Osteocyte (in vitro differentiated cells): ENCODE data around the gene USP3. TPM values are rescaled to one million over a fixed set of nuclear protein-coding genes. Genes with fewer than 3 reads are reported as not detected.

Experiments used
- DNase-seq: peaks from one replicate; pipeline ENCODE4 v3.0.0; 2021; ENCODE audit warnings: mixed read lengths; ENCODE audit not compliant: unreplicated experiment; ENCODE audit errors: extremely low spot score
- H3K27ac Mint-ChIP-seq: one replicate; pipeline ENCODE4 v1.8.0; 2021; ENCODE audit warnings: mild to moderate bottlenecking, mixed read lengths; ENCODE audit not compliant: unreplicated experiment
- H3K27me3 Mint-ChIP-seq: one replicate; pipeline ENCODE4 v1.8.0; 2021; ENCODE audit warnings: mixed read lengths; ENCODE audit not compliant: unreplicated experiment
- H3K36me3 Mint-ChIP-seq: one replicate; pipeline ENCODE4 v1.8.0; 2021; ENCODE audit warnings: mixed read lengths; ENCODE audit not compliant: unreplicated experiment
- H3K4me1 Mint-ChIP-seq: one replicate; pipeline ENCODE4 v1.8.0; 2021; ENCODE audit warnings: mixed read lengths; ENCODE audit not compliant: unreplicated experiment
- H3K4me3 Mint-ChIP-seq: one replicate; pipeline ENCODE4 v1.8.0; 2021; ENCODE audit warnings: mild to moderate bottlenecking, moderate library complexity, mixed read lengths; ENCODE audit not compliant: unreplicated experiment
- H3K9me3 Mint-ChIP-seq: one replicate; pipeline ENCODE4 v1.8.0; 2021; ENCODE audit warnings: mixed read lengths; ENCODE audit not compliant: unreplicated experiment
- total RNA-seq: library from RNA; stranded (reverse); gene quantifications from 2 replicates; pipeline ENCODE4 v1.2.1, GENCODE V29; 2021
- TF ChIP-seq, protein P1 (sequence below): fragments of 200-600 bp; sonication (generic); IDR thresholded peaks from 2 replicates; pipeline ENCODE4 v1.5.0; 2021; ENCODE audit warnings: antibody characterized with exemption, mild to moderate bottlenecking, moderate library complexity

USP3 gene
- total RNA-seq, 1 donor from 2014 or later, result 41.2 TPM

DNA sequence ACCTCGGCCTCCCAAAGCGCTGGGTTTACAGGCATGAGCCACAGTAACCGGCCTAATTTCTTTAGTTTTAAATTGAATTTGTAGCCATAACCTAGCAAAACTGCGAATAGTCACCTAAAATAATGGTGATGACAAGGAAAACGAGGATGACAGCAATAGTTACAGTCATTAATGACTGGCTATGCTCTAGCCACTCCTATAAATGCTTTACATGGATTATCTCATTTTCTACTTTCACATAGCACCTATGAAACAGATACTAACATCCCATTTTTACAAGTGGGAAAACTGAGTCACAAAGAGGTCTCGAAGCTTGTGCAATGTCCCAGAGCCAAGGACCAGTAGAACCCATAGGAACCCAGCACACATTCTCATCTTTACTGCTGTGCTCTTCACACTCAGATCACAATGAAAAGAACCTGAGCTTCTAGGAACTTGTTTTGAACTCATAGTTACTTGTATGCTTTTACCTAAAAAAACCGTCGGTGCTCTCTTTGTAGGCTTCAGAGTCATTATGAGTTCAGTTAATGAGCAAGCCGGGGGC, 132.2 kb downstream of the USP3 start:
- Mint-ChIP-seq H3K9me3 (no peaks in the 10 kb centered on the region), H3K27ac (no peak overlapping the region), H3K27me3 (no peaks in the 10 kb centered on the region), H3K4me1 (no peaks in the 10 kb centered on the region), H3K4me3 (no peak overlapping the region), H3K36me3 (peaks cover 52% of the 10 kb centered on the region)
- TF ChIP-seq, protein P1, sequence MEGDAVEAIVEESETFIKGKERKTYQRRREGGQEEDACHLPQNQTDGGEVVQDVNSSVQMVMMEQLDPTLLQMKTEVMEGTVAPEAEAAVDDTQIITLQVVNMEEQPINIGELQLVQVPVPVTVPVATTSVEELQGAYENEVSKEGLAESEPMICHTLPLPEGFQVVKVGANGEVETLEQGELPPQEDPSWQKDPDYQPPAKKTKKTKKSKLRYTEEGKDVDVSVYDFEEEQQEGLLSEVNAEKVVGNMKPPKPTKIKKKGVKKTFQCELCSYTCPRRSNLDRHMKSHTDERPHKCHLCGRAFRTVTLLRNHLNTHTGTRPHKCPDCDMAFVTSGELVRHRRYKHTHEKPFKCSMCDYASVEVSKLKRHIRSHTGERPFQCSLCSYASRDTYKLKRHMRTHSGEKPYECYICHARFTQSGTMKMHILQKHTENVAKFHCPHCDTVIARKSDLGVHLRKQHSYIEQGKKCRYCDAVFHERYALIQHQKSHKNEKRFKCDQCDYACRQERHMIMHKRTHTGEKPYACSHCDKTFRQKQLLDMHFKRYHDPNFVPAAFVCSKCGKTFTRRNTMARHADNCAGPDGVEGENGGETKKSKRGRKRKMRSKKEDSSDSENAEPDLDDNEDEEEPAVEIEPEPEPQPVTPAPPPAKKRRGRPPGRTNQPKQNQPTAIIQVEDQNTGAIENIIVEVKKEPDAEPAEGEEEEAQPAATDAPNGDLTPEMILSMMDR, result no peak
- no peak for DNase-seq

GRCh38 chr15:63638839-63639238, 134.4 kb downstream of the USP3 start:
- Mint-ChIP-seq H3K36me3 (peaks cover 46% of the 10 kb centered on the region), H3K27ac (no peak overlapping the region), H3K4me1 (no peaks in the 10 kb centered on the region), H3K4me3 (no peak overlapping the region), H3K9me3 (no peaks in the 10 kb centered on the region), H3K27me3 (no peaks in the 10 kb centered on the region)
- DNase-seq, result no peak
- TF ChIP-seq, protein P1, result no peak

DNA sequence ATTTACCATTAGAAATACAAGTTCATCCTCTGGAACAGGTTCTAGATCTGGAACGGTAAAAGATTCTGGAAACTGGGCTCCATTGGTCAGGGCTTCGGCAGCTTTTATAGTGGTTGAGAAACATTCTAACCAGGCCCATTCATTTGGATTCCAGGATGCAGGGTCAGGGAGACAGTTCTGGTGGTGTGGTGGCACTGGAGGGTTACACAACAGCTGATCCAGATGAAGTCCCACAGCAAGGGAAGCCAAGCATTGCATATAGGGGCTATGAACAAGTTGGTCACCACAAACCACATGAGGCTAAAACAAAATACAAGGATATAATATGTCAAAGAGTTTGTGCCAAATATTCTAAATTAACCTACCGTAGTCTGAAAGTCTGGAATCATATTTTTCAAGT, 135.8 kb downstream of the USP3 start:
- no peak overlapping the region for H3K4me3 Mint-ChIP-seq
- no peaks in the 10 kb centered on the region for H3K27me3 Mint-ChIP-seq

More for the DNA sequence above, 135.8 kb downstream of the USP3 start:
- Mint-ChIP-seq H3K9me3 (no peaks in the 10 kb centered on the region), H3K4me1 (no peaks in the 10 kb centered on the region), H3K36me3 (peaks cover 46% of the 10 kb centered on the region), H3K27ac (no peak overlapping the region)
- TF ChIP-seq, protein P1, result no peak
- DNase-seq, result no peak

Other genes starting within 250 kb of the USP3 start
- gene APH1B, start 227.0 kb upstream of the USP3 start, total RNA-seq, result 13.9 and 15.9 TPM in 2 replicates
- 0.76 and 0.97 TPM in 2 replicates for gene CA12, start 122.7 kb upstream of the USP3 start, total RNA-seq
- 0.48 and 0.52 TPM in 2 replicates for gene FBXL22, start 92.8 kb downstream of the USP3 start, total RNA-seq